IMR-90 (cell line): ENCODE measurements around the gene ST14. TPM values are rescaled to one million over a fixed set of nuclear protein-coding genes. Genes with fewer than 3 reads are reported as not detected.

Experiments
- ATAC-seq: fragments of 200-7000 bp; cut with Tn5 transposase; 2 replicates; pipeline ENCODE4 v1.9.1; 2020; ENCODE audit warnings: low read depth, mild to moderate bottlenecking, moderate library complexity
- BruUV-seq: library from RNA; stranded (reverse); fragments of 400-500 nt; replicated peaks from 2 replicates; lab custom pipeline; 2021; lab: Mats Ljungman, UMichigan
- CTCF ChIA-PET: fragments of 300-600 bp; formaldehyde crosslinking; extraction: SDS; loops from one replicate; lab custom pipeline; 2021; ENCODE audit warnings: antibody characterized with exemption; lab: Yijun Ruan, JAX
- POLR2A ChIA-PET: fragments of 300-600 bp; sonication (Branson Sonifier 250); formaldehyde crosslinking; loops from one replicate; lab custom pipeline; 2022; ENCODE audit warnings: antibody characterized with exemption; ENCODE audit not compliant: unreplicated experiment; lab: Charles Lee
- DNase-seq: peaks from one replicate; pipeline ENCODE4 v3.0.0; 2013
- H2AFZ ChIP-seq: replicated peaks from 2 replicates; pipeline ENCODE3; 2013; ENCODE audit warnings: low read length, mild to moderate bottlenecking; ENCODE audit not compliant: poor library complexity
- H2AK5ac ChIP-seq: 2 replicates; pipeline ENCODE4 v1.6.1; 2013; ENCODE audit warnings: low read depth, low read length, inconsistent platforms
- H2AK9ac ChIP-seq: replicated peaks from 2 replicates; pipeline ENCODE3; 2013; ENCODE audit warnings: mild to moderate bottlenecking, low read depth, low read length, moderate library complexity; ENCODE audit not compliant: poor library complexity
- H2BK120ac ChIP-seq: 2 replicates; pipeline ENCODE4 v1.6.1; 2013; ENCODE audit warnings: low read depth, low read length, inconsistent platforms
- H2BK15ac ChIP-seq: 3 replicates; pipeline ENCODE4 v1.6.1; 2013; ENCODE audit warnings: low read depth, low read length, inconsistent platforms
- H2BK20ac ChIP-seq: 2 replicates; pipeline ENCODE4 v1.6.1; 2013; ENCODE audit warnings: low read depth, mild to moderate bottlenecking, inconsistent platforms, low read length, moderate library complexity
- H2BK5ac ChIP-seq: 2 replicates; pipeline ENCODE4 v1.6.1; 2013; ENCODE audit warnings: mild to moderate bottlenecking, low read depth, low read length, inconsistent platforms; ENCODE audit not compliant: poor library complexity, severe bottlenecking
- H3K14ac ChIP-seq: replicated peaks from 2 replicates; pipeline ENCODE4 v1.6.1; 2013; ENCODE audit warnings: low read depth, low read length, inconsistent platforms
- H3K18ac ChIP-seq: 2 replicates; pipeline ENCODE4 v1.6.1; 2013; ENCODE audit warnings: low read depth, low read length, control low read depth
- H3K23ac ChIP-seq: 2 replicates; pipeline ENCODE4 v1.6.1; 2013; ENCODE audit warnings: low read depth, low read length, inconsistent platforms
- H3K27ac ChIP-seq: 2 replicates; pipeline ENCODE4 v1.5.1; 2013; ENCODE audit warnings: mild to moderate bottlenecking, control low read depth, low read length; ENCODE audit not compliant: insufficient read depth
- H3K27me3 ChIP-seq: 2 replicates; pipeline ENCODE4 v1.6.1; 2013; ENCODE audit warnings: low read length; ENCODE audit not compliant: control insufficient read depth, insufficient read depth
- H3K36me3 ChIP-seq: 2 replicates; pipeline ENCODE4 v1.6.1; 2013; ENCODE audit warnings: low read length, mixed read lengths; ENCODE audit not compliant: control insufficient read depth, insufficient read depth
- H3K4ac ChIP-seq: 2 replicates; pipeline ENCODE4 v1.6.1; 2013; ENCODE audit warnings: low read depth, low read length, inconsistent platforms
- H3K4me1 ChIP-seq: 2 replicates; pipeline ENCODE4 v1.6.1; 2013; ENCODE audit warnings: low read length, mixed read lengths; ENCODE audit not compliant: control insufficient read depth, insufficient read depth
- H3K4me2 ChIP-seq: 2 replicates; pipeline ENCODE4 v1.6.1; 2013; ENCODE audit warnings: low read depth, mild to moderate bottlenecking, control low read depth, low read length, moderate library complexity
- H3K4me3 ChIP-seq: 2 replicates; pipeline ENCODE4 v1.5.1; 2013; ENCODE audit warnings: low read depth, mild to moderate bottlenecking, control low read depth, low read length, moderate library complexity; ENCODE audit not compliant: insufficient read depth
- H3K56ac ChIP-seq: 2 replicates; pipeline ENCODE4 v1.6.1; 2013; ENCODE audit warnings: low read length, inconsistent platforms; ENCODE audit not compliant: insufficient read depth; ENCODE audit errors: extremely low read depth
- H3K79me1 ChIP-seq, 2 experiments: 2 replicates each; pipeline ENCODE4 v1.6.1; 2013; ENCODE audit warnings: low read length in 2 of 2, inconsistent platforms in 1 of 2, low read depth in 1 of 2
- H3K9ac ChIP-seq: 2 replicates; pipeline ENCODE4 v1.6.1; 2013; ENCODE audit warnings: low read depth, low read length, control low read depth
- H3K9me1 ChIP-seq: 2 replicates; pipeline ENCODE4 v1.6.1; 2013; ENCODE audit warnings: low read length, inconsistent platforms; ENCODE audit not compliant: insufficient read depth
- H3K9me3 ChIP-seq: 2 replicates; pipeline ENCODE4 v1.6.1; 2013; ENCODE audit warnings: low read length; ENCODE audit not compliant: control insufficient read depth, insufficient read depth
- H4K20me1 ChIP-seq: 2 replicates; pipeline ENCODE4 v1.6.1; 2013; ENCODE audit warnings: low read length, inconsistent platforms; ENCODE audit not compliant: insufficient read depth
- H4K5ac ChIP-seq: 2 replicates; pipeline ENCODE4 v1.6.1; 2013; ENCODE audit warnings: mild to moderate bottlenecking, low read depth, low read length, control low read depth
- H4K8ac ChIP-seq, 2 experiments: 2 replicates each; pipeline ENCODE4 v1.6.1; 2013; ENCODE audit warnings: low read depth in 2 of 2, low read length in 2 of 2, control low read depth in 1 of 2, inconsistent platforms in 1 of 2
- H4K91ac ChIP-seq: 2 replicates; pipeline ENCODE4 v1.6.1; 2013; ENCODE audit warnings: low read depth, low read length, inconsistent platforms; ENCODE audit not compliant: insufficient read depth
- BHLHE40 ChIP-seq: fragments of 150-350 bp; IDR thresholded peaks from 2 replicates; pipeline ENCODE4 v1.6.1; 2016; ENCODE audit warnings: mild to moderate bottlenecking, low read depth, low read length
- CEBPB ChIP-seq: IDR thresholded peaks from 2 replicates; pipeline ENCODE4 v1.6.1; 2012; ENCODE audit warnings: low read depth, low read length, improper control_type of control experiment
- CHD1 ChIP-seq: IDR thresholded peaks from 2 replicates; pipeline ENCODE4 v1.6.1; 2012; ENCODE audit warnings: low read depth, low read length, improper control_type of control experiment
- CTCF ChIP-seq: conservative IDR thresholded peaks from 2 replicates; pipeline ENCODE4 v1.5.1; 2012; ENCODE audit warnings: mild to moderate bottlenecking, low read depth, low read length, improper control_type of control experiment
- ELK1 ChIP-seq: fragments of 150-350 bp; IDR thresholded peaks from 2 replicates; pipeline ENCODE4 v1.6.1; 2016; ENCODE audit warnings: low read depth, mild to moderate bottlenecking, low read length, moderate library complexity, borderline replicate concordance
- FOS ChIP-seq: fragments of 150-350 bp; IDR thresholded peaks from 2 replicates; pipeline ENCODE4 v1.6.1; 2016; ENCODE audit warnings: low read depth, low read length
- MAFK ChIP-seq: IDR thresholded peaks from 2 replicates; pipeline ENCODE4 v1.6.1; 2012; ENCODE audit warnings: low read depth, low read length, improper control_type of control experiment
- MAZ ChIP-seq: IDR thresholded peaks from 2 replicates; pipeline ENCODE4 v1.6.1; 2012; ENCODE audit warnings: low read depth, mild to moderate bottlenecking, low read length, improper control_type of control experiment, moderate library complexity, borderline replicate concordance
- MXI1 ChIP-seq: IDR thresholded peaks from 2 replicates; pipeline ENCODE4 v1.6.1; 2012; ENCODE audit warnings: low read depth, mild to moderate bottlenecking, low read length, moderate library complexity, borderline replicate concordance
- NFE2L2 ChIP-seq: fragments of 150-350 bp; IDR thresholded peaks from 2 replicates; pipeline ENCODE4 v1.6.1; 2016; ENCODE audit warnings: low read depth, mild to moderate bottlenecking, low read length
- POLR2A ChIP-seq: IDR thresholded peaks from 2 replicates; pipeline ENCODE4 v1.6.1; 2012; ENCODE audit warnings: mild to moderate bottlenecking, low read depth, low read length
- RAD21 ChIP-seq: IDR thresholded peaks from 2 replicates; pipeline ENCODE4 v1.6.1; 2012; ENCODE audit warnings: low read length, improper control_type of control experiment
- RCOR1 ChIP-seq: IDR thresholded peaks from 2 replicates; pipeline ENCODE4 v1.6.1; 2012; ENCODE audit warnings: mild to moderate bottlenecking, low read length, improper control_type of control experiment; ENCODE audit not compliant: insufficient replicate concordance
- RFX5 ChIP-seq: IDR thresholded peaks from 2 replicates; pipeline ENCODE4 v1.8.0; 2012; ENCODE audit warnings: low read depth, mild to moderate bottlenecking, low read length, moderate library complexity
- SMC3 ChIP-seq: fragments of 150-350 bp; IDR thresholded peaks from 2 replicates; pipeline ENCODE4 v1.6.1; 2016; ENCODE audit warnings: low read depth, mild to moderate bottlenecking, antibody characterized with exemption, low read length, moderate library complexity
- WGBS, 2 experiments: methylation state at CpG; one replicate each; pipeline versions ENCODE4 v1.1.5 to v1.1.7; 2013; ENCODE audit warnings: missing lambda C conversion rate in 2 of 2; ENCODE audit not compliant: insufficient read length in 1 of 2; ENCODE audit errors: extremely low coverage in 2 of 2; 5-methylcytosine and 5-hydroxymethylcytosine counted together
- dilution Hi-C: fragments of 300-500 bp; cut with HindIII; formaldehyde crosslinking; loops from one replicate; pipeline ENCODE4 v1.14.3; 2018; ENCODE audit warnings: low sequenced_read_pairs; ENCODE audit not compliant: unreplicated experiment
- in situ Hi-C: fragments of 300-500 bp; cut with MboI; formaldehyde crosslinking; loops from 3 replicates; pipeline ENCODE4 v1.14.3; 2019; ENCODE audit warnings: low sequenced_read_pairs, inconsistent platforms, mixed read lengths
- intact Hi-C: fragments of 100-400 bp; cut with micrococcal nuclease; formaldehyde crosslinking; loops from 2 replicates; pipeline ENCODE4 v1.10.0; 2022
- polyA plus RNA-seq, 3 experiments: library from polyadenylated mRNA; depleted of rRNA; stranded (reverse); fragments of >200 nt; gene quantifications; 2 replicates each; pipeline ENCODE4 v1.2.3, GENCODE V29; 2012; ENCODE audit warnings: low replicate concordance in 1 of 3
- total RNA-seq: library from RNA; depleted of rRNA; stranded (reverse); fragments of >200 nt; gene quantifications from 2 replicates; pipeline ENCODE4 v1.2.3, GENCODE V29; 2012
- TF ChIP-seq, protein P1 (sequence below): fragments of 150-350 bp; IDR thresholded peaks from 2 replicates; pipeline ENCODE4 v1.6.1; 2017; ENCODE audit warnings: mild to moderate bottlenecking, antibody characterized with exemption, low read length, low read depth

The ST14 gene
- total and polyA plus RNA-seq, 2 of the 4 experiments (the other 2 are of a cell fraction): not detected

- Histone ChIP-seq H3K4me2 (no peak overlapping the region), H4K91ac (no peak overlapping the region), H3K79me1 (peaks cover 0 to 17% of the 10 kb centered on the region in 2 experiments; a peak in 2 of 4 replicates), H3K9me1 (peaks cover 6% of the 10 kb centered on the region), H3K4me3 (no peak overlapping the region), H3K14ac (no peak overlapping the region), H3K9me3 (no peaks in the 10 kb centered on the region), H3K27ac (no peak overlapping the region), H4K8ac (no peak overlapping the region), H3K18ac (no peak overlapping the region), H2BK15ac (no peak overlapping the region), H4K5ac (no peak overlapping the region), H3K36me3 (peaks cover 45% of the 10 kb centered on the region), H2BK5ac (no peak overlapping the region), H3K27me3 (no peaks in the 10 kb centered on the region), H2BK20ac (no peak overlapping the region), H3K23ac (no peak overlapping the region), H4K20me1 (peaks cover 7% of the 10 kb centered on the region), H3K4me1 (peaks cover 3% of the 10 kb centered on the region), H2AFZ (no peak overlapping the region), H2AK9ac (no peak overlapping the region), H2AK5ac (no peak overlapping the region), H2BK120ac (no peak overlapping the region), H3K9ac (no peak overlapping the region), H3K4ac (no peak overlapping the region), H3K56ac (no peak overlapping the region)
- intact Hi-C loops: no loop called here
- in situ Hi-C loops: no loop called here
- TF ChIP-seq RFX5 (no peak), FOS (no peak), RCOR1 (no peak), CEBPB (no peak), MAZ (no peak), CHD1 (no peak), SMC3 (no peak), ELK1 (no peak), BHLHE40 (no peak), CTCF (no peak), MXI1 (no peak), RAD21 (no peak), POLR2A (no peak), NFE2L2 (no peak), MAFK (no peak)
- TF ChIP-seq, protein P1, sequence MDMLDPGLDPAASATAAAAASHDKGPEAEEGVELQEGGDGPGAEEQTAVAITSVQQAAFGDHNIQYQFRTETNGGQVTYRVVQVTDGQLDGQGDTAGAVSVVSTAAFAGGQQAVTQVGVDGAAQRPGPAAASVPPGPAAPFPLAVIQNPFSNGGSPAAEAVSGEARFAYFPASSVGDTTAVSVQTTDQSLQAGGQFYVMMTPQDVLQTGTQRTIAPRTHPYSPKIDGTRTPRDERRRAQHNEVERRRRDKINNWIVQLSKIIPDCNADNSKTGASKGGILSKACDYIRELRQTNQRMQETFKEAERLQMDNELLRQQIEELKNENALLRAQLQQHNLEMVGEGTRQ: no peak
- ChIA-PET CTCF (no interaction called here), POLR2A (no interaction called here)
- dilution Hi-C loops: loop anchor here (25.0 kb wide), 1 partner anchor 190 kb away; no protein-coding TSS in a partner anchor
- BruUV-seq: no TSS peak
- DNase-seq (no peak), ATAC-seq (no peak)
- WGBS, 2 experiments: no CpG with 5 or more reads among the region's 4 CpGs
These were observed 32.1 kb upstream of the ST14 start for GRCh38 chr11:130127509-130127908.
